HepG2 (cell line): ENCODE measurements around the gene UBAC2. TPM values are rescaled to one million over a fixed set of nuclear protein-coding genes. Genes with fewer than 3 reads are reported as not detected.
A peak's percentile ranks its signal among the peaks of the same experiment; 100 is the strongest.

Source experiments
- AHDC1 ChIP-seq: sonication (generic); formaldehyde crosslinking; IDR thresholded peaks from 2 replicates; pipeline ENCODE4 v1.5.1; 2020; ENCODE audit warnings: mild to moderate bottlenecking, missing genetic modification reagents, borderline replicate concordance
- CCAR2 ChIP-seq: fragments of 200-400 bp; formaldehyde crosslinking; optimal IDR thresholded peaks from 2 replicates; pipeline ENCODE3; 2018; ENCODE audit warnings: low read depth, mild to moderate bottlenecking, low read length, moderate library complexity
- DNMT3B ChIP-seq: conservative IDR thresholded peaks from 2 replicates; pipeline ENCODE4 v1.6.1; 2016; ENCODE audit warnings: missing biosample characterization, control low read depth
- GLI4 ChIP-seq: sonication (generic); formaldehyde crosslinking; IDR thresholded peaks from 2 replicates; pipeline ENCODE4 v1.5.1; 2020; ENCODE audit warnings: missing genetic modification reagents, mild to moderate bottlenecking, moderate library complexity, borderline replicate concordance
- MIER2 ChIP-seq: IDR thresholded peaks from 2 replicates; pipeline ENCODE4 v1.6.1; 2016; ENCODE audit warnings: missing biosample characterization, missing genetic modification reagents
- PCBP1 ChIP-seq: fragments of 200-400 bp; formaldehyde crosslinking; IDR thresholded peaks from 2 replicates; pipeline ENCODE4 v1.6.1; 2017; ENCODE audit warnings: mild to moderate bottlenecking, low read depth, low read length, borderline replicate concordance
- PHF21A ChIP-seq: sonication (generic); formaldehyde crosslinking; IDR thresholded peaks from 2 replicates; pipeline ENCODE4 v1.5.0; 2020; ENCODE audit warnings: mild to moderate bottlenecking, missing genetic modification reagents
- RBAK ChIP-seq: sonication (generic); formaldehyde crosslinking; IDR thresholded peaks from 2 replicates; pipeline ENCODE4 v1.5.1; 2020; ENCODE audit warnings: mild to moderate bottlenecking, missing genetic modification reagents
- SNAI1 ChIP-seq: sonication (generic); formaldehyde crosslinking; IDR thresholded peaks from 2 replicates; pipeline ENCODE4 v1.5.0; 2020; ENCODE audit warnings: mild to moderate bottlenecking, missing genetic modification reagents, borderline replicate concordance
- SOX13 ChIP-seq, 3 experiments: fragments of 450-650 bp in 1 of 3; sonication (generic) in 1 of 3; formaldehyde crosslinking in 1 of 3; IDR thresholded peaks in 2 of 3; conservative IDR thresholded peaks in 1 of 3; 2 replicates each; pipeline versions ENCODE4 v1.5.0 to v1.6.1; 2016 to 2020; ENCODE audit warnings: antibody characterized with exemption in 1 of 3, mild to moderate bottlenecking in 1 of 3, missing compliant biosample characterization in 1 of 3, missing genetic modification reagents in 1 of 3, moderate library complexity in 1 of 3
- TBX3 ChIP-seq: fragments of 450-650 bp; IDR thresholded peaks from 2 replicates; pipeline ENCODE4 v1.6.1; 2017; ENCODE audit warnings: antibody characterized with exemption, mild to moderate bottlenecking, inconsistent platforms, borderline replicate concordance
- XBP1 ChIP-seq: sonication (generic); formaldehyde crosslinking; IDR thresholded peaks from 2 replicates; pipeline ENCODE4 v1.5.0; 2020; ENCODE audit warnings: missing genetic modification reagents
- ZBTB10 ChIP-seq: sonication (generic); formaldehyde crosslinking; IDR thresholded peaks from 2 replicates; pipeline ENCODE4 v1.4.0; 2020; ENCODE audit warnings: missing genetic modification reagents, borderline replicate concordance
- ZKSCAN5 ChIP-seq: sonication (generic); formaldehyde crosslinking; IDR thresholded peaks from 2 replicates; pipeline ENCODE4 v1.5.1; 2020; ENCODE audit warnings: mild to moderate bottlenecking, missing genetic modification reagents
- ZNF33B ChIP-seq: sonication (generic); formaldehyde crosslinking; IDR thresholded peaks from 2 replicates; pipeline ENCODE4 v1.5.1; 2020; ENCODE audit warnings: mild to moderate bottlenecking, missing genetic modification reagents
- ZNF619 ChIP-seq: sonication (generic); formaldehyde crosslinking; IDR thresholded peaks from 2 replicates; pipeline ENCODE4 v1.4.0; 2020; ENCODE audit warnings: mild to moderate bottlenecking, missing genetic modification reagents
- ZNF772 ChIP-seq: sonication (generic); formaldehyde crosslinking; IDR thresholded peaks from 2 replicates; pipeline ENCODE4 v1.5.0; 2020; ENCODE audit warnings: mild to moderate bottlenecking, missing genetic modification reagents
- ZNF777 ChIP-seq: sonication (generic); formaldehyde crosslinking; IDR thresholded peaks from 2 replicates; pipeline ENCODE4 v1.4.0; 2020; ENCODE audit warnings: missing genetic modification reagents
- ZSCAN29 ChIP-seq: sonication (generic); formaldehyde crosslinking; conservative IDR thresholded peaks from 2 replicates; pipeline ENCODE4 v1.4.0; 2020; ENCODE audit warnings: mild to moderate bottlenecking, missing genetic modification reagents
- polyA plus RNA-seq, 8 experiments: library from polyadenylated mRNA; depleted of rRNA in 3 of 8; stranded (reverse) in 7 of 8; unstranded in 1 of 8; fragments of >200 nt; fragmentation: Illumina TruSeq in 4 of 8; extraction: Trizol in 4 of 8; gene quantifications; 2 replicates each; pipeline versions ENCODE4 v1.2.1 to v1.2.3, GENCODE V29; 2011 to 2016; ENCODE audit warnings: low read depth in 4 of 8, missing spikeins in 1 of 8, mixed read lengths in 1 of 8; ENCODE audit not compliant: insufficient read depth in 1 of 8
- total RNA-seq, 5 experiments: library from RNA; depleted of rRNA; stranded (reverse); fragments of >200 nt; fragmentation: Illumina TruSeq; extraction: Trizol; gene quantifications; 2 replicates each; pipeline ENCODE4 v1.2.3, GENCODE V29; 2016; ENCODE audit warnings: low read depth in 1 of 5
- TF ChIP-seq, protein P1 (sequence below): fragments of 450-650 bp; IDR thresholded peaks from 2 replicates; pipeline ENCODE4 v1.6.1; 2016

Gene UBAC2
- total and polyA plus RNA-seq, 2 of the 13 experiments (the other 11 are each of a cell fraction or from before 2014, with no cell fraction given) = 61.3 to 80.8 TPM

- TF ChIP-seq ZBTB10 (CRISPR knock-in tag) = peak; percentile 53; the same call in 1 of the 2 replicates
- TF ChIP-seq DNMT3B = no peak
- TF ChIP-seq MIER2 = no peak; the same call in 1 of the 2 replicates
- TF ChIP-seq ZSCAN29 (CRISPR knock-in tag) = no peak
- no peak for TF ChIP-seq ZNF33B (CRISPR knock-in tag)
- TF ChIP-seq PHF21A (CRISPR knock-in tag) = 0 out of 2 replicates have a peak, but pooled peaks have one; percentile 7
- no peak for TF ChIP-seq XBP1 (CRISPR knock-in tag)
- no peak for TF ChIP-seq RBAK
- no peak for TF ChIP-seq SOX13 (IDR thresholded peaks at IDR 0.05)
- TF ChIP-seq SOX13 (CRISPR knock-in tag; conservative IDR thresholded peaks at IDR 0.05 in 1 of 2, IDR thresholded peaks at IDR 0.05 in 1 of 2) = peak in 1 of 2 experiments; percentile 24; a peak in 1 of 4 replicates
- TF ChIP-seq PCBP1 = no peak
- 0 out of 2 replicates have a peak, but pooled peaks have one; percentile 45 for TF ChIP-seq ZNF619
- no peak for TF ChIP-seq TBX3
- TF ChIP-seq SNAI1 = no peak
- TF ChIP-seq, protein P1, sequence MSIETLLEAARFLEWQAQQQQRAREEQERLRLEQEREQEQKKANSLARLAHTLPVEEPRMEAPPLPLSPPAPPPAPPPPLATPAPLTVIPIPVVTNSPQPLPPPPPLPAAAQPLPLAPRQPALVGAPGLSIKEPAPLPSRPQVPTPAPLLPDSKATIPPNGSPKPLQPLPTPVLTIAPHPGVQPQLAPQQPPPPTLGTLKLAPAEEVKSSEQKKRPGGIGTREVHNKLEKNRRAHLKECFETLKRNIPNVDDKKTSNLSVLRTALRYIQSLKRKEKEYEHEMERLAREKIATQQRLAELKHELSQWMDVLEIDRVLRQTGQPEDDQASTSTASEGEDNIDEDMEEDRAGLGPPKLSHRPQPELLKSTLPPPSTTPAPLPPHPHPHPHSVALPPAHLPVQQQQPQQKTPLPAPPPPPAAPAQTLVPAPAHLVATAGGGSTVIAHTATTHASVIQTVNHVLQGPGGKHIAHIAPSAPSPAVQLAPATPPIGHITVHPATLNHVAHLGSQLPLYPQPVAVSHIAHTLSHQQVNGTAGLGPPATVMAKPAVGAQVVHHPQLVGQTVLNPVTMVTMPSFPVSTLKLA = no peak
- TF ChIP-seq CCAR2 = no peak
- TF ChIP-seq ZNF772 (CRISPR knock-in tag) = peak; percentile 86
- TF ChIP-seq GLI4 (CRISPR knock-in tag) = no peak
- TF ChIP-seq ZKSCAN5 = no peak
- peak; percentile 65; the same call in 1 of the 2 replicates for TF ChIP-seq AHDC1 (CRISPR knock-in tag)
- TF ChIP-seq ZNF777 = peak; percentile 73
These were observed at the start of gene UBAC2 (continued) for GRCh38 chr13:99200432-99201167.
